Uterus (tissue), 2 donors: ENCODE data around the gene SCLT1.

ENCODE experiments used
- CTCF ChIP-seq, 4 experiments: fragments of 200-600 bp in 2 of 4; fragments of 450-650 bp in 2 of 4; sonication (generic) in 2 of 4; IDR thresholded peaks; one replicate each; pipeline ENCODE4 v1.5.1; 2016 to 2019; ENCODE audit warnings: antibody characterized with exemption in 4 of 4, mild to moderate bottlenecking in 2 of 4, moderate library complexity in 1 of 4
- POLR2A ChIP-seq, 2 donors: fragments of 450-650 bp; IDR thresholded peaks; one replicate each; pipeline ENCODE4 v1.6.1; 2016; ENCODE audit warnings: antibody characterized with exemption in 2 of 2, mild to moderate bottlenecking in 1 of 2, moderate library complexity in 1 of 2

DNA sequence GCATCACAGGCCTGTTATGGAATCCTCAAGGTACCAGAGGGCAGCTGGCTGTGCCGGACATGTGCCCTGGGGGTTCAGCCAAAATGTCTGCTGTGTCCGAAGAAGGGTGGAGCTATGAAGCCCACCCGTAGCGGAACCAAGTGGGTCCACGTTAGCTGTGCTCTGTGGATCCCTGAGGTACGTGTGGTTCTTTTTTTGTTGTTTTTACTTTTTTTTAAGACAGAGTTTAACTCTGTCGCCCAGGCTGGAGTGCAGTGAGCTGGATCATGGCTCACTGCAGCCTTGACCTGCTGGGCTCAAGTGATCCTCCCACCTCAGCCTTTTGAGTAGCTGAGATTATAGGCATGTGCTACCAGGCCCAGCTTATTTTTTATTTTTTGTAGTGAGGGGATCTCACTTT is 237.7 kb downstream of the SCLT1 start:
- TF ChIP-seq CTCF (IDR thresholded peaks at IDR 0.05) = no peak
- no peak for TF ChIP-seq POLR2A (IDR thresholded peaks at IDR 0.05)
